Spleen (tissue), 11 donors: ENCODE results near the gene RPLP2. TPM values are rescaled to one million over a fixed set of nuclear protein-coding genes. Genes with fewer than 3 reads are reported as not detected.

Source experiments
- DNase-seq: peaks from one replicate; pipeline ENCODE4 v3.0.0-alpha.2; 2020
- H3K27ac ChIP-seq, 8 donors: fragments of 200-600 bp; sonication (generic) in 7 of 8; 1 replicate in 4 of 8; 2 replicates in 4 of 8; pipeline versions ENCODE4 v1.5.0 to v1.8.0; 2016 to 2021; ENCODE audit warnings: inconsistent platforms in 4 of 8, mild to moderate bottlenecking in 4 of 8, moderate library complexity in 1 of 8
- H3K27me3 ChIP-seq, 7 donors: fragments of 200-600 bp; sonication (generic) in 6 of 7; replicated peaks in 1 of 7; 1 replicate in 4 of 7; 2 replicates in 3 of 7; pipeline versions ENCODE4 v1.5.0 to v1.8.0; 2016 to 2021; ENCODE audit warnings: inconsistent platforms in 3 of 7, mild to moderate bottlenecking in 1 of 7
- H3K36me3 ChIP-seq, 6 donors: fragments of 200-600 bp; sonication (generic) in 5 of 6; 1 replicate in 4 of 6; 2 replicates in 2 of 6; pipeline versions ENCODE4 v1.5.0 to v1.8.0; 2016 to 2021; ENCODE audit warnings: inconsistent platforms in 2 of 6
- H3K4me1 ChIP-seq, 6 donors: fragments of 200-600 bp; sonication (generic) in 5 of 6; 1 replicate in 3 of 6; 2 replicates in 3 of 6; pipeline versions ENCODE4 v1.5.0 to v1.8.0; 2016 to 2021; ENCODE audit warnings: inconsistent platforms in 3 of 6
- H3K4me3 ChIP-seq, 8 donors: fragments of 200-600 bp; sonication (generic) in 7 of 8; 1 replicate in 4 of 8; 2 replicates in 4 of 8; pipeline versions ENCODE4 v1.5.0 to v1.8.0; 2016 to 2021; ENCODE audit warnings: inconsistent platforms in 4 of 8, mild to moderate bottlenecking in 4 of 8, moderate library complexity in 2 of 8
- H3K9me3 ChIP-seq, 8 donors: fragments of 200-600 bp; sonication (generic) in 7 of 8; 1 replicate in 4 of 8; 2 replicates in 4 of 8; pipeline versions ENCODE4 v1.5.0 to v1.8.0; 2016 to 2021; ENCODE audit warnings: inconsistent platforms in 4 of 8
- CTCF ChIP-seq, 11 experiments: fragments of 200-600 bp in 7 of 11; fragments of 450-650 bp in 4 of 11; sonication (generic) in 4 of 11; IDR thresholded peaks in 8 of 11; conservative IDR thresholded peaks in 3 of 11; 1 replicate in 7 of 11; 2 replicates in 4 of 11; pipeline versions ENCODE4 v1.4.0 to v1.8.0; 2016 to 2021; ENCODE audit warnings: antibody characterized with exemption in 11 of 11, inconsistent platforms in 4 of 11, mild to moderate bottlenecking in 1 of 11
- POLR2A ChIP-seq, 3 donors: fragments of 450-650 bp; IDR thresholded peaks; one replicate each; pipeline ENCODE4 v1.5.1; 2017; ENCODE audit warnings: antibody characterized with exemption in 3 of 3, mild to moderate bottlenecking in 1 of 3
- POLR2AphosphoS5 ChIP-seq, 3 donors: sonication (generic); formaldehyde crosslinking; IDR thresholded peaks; one replicate each; pipeline ENCODE4 v1.5.1; 2017; ENCODE audit warnings: antibody characterized with exemption in 3 of 3
- WGBS, 5 donors: extraction: QIAGEN DNeasy Blood & Tissue Kit in 3 of 5; methylation state at CpG; one replicate each; pipeline versions ENCODE4 v1.1.5 to v1.1.7; 2013 to 2018; 5-methylcytosine and 5-hydroxymethylcytosine counted together
- intact Hi-C: fragments of 100-400 bp; cut with DNase I; formaldehyde crosslinking; loops from one replicate; pipeline ENCODE4 v1.15.0; 2023; ENCODE audit warnings: low total_unique reads
- polyA plus RNA-seq, 3 donors: library from polyadenylated mRNA; stranded (reverse); fragments of 200-250 nt; gene quantifications; one replicate each; pipeline ENCODE4 v1.2.1, GENCODE V29; 2013
- total RNA-seq, 7 donors: library from RNA; depleted of rRNA in 3 of 7; stranded (reverse); fragments of >200 nt in 3 of 7; fragmentation: NEBNext Ultra II Directional in 4 of 7; extraction: Animal tissue kit (Norgen Biotek cat#: 25700) in 4 of 7; gene quantifications; one replicate each; pipeline versions ENCODE4 v1.1.0 to v1.2.1, GENCODE V29; 2016 to 2021
- donor health status: healthy with polysubstance abuse.
- donor health status: DM: no; HTN: no; CAD: no; lungs with moderate emphysema.
- donor health status: DM: no; HTN: no; CAD: no.
- donor health status: Bipolar disorder and iron deficiency.
- donor health status: healthy.
- donor health status: DM: no; HTN: no; CAD: no.
- donor health status: DM: yes; HTN: yes; CAD: no.

Gene RPLP2
- total and polyA plus RNA-seq, 10 donors = 514 to 3,944 (median 2,380) TPM

- H3K27ac ChIP-seq = peak overlapping the region in 4 of 8 donors; percentile 94 to 97 (median 96)
- no peak for DNase-seq
- intact Hi-C loops = loop anchor here (10.0 kb wide), 1 partner anchor 208 kb away; no protein-coding TSS in a partner anchor
Measured at GRCh38 chr11:846496-847098, 36.8 kb downstream of the RPLP2 start.

GRCh38 chr11:847876-848275, 38.1 kb downstream of the RPLP2 start:
- H3K4me1 ChIP-seq = peaks cover 19 to 88% (median 68%) of the 10 kb centered on the region in 6 donors
- DNase-seq = no peak

More at GRCh38 chr11:846496-847098, 36.8 kb downstream of the RPLP2 start:
- Histone ChIP-seq H3K4me1 (peaks cover 22 to 93% (median 72%) of the 10 kb centered on the region in 6 donors), H3K9me3 (no peaks in the 10 kb centered on the region), H3K36me3 (peaks cover 0 to 13% (median 0%) of the 10 kb centered on the region in 6 donors), H3K4me3 (no peak overlapping the region), H3K27me3 (peaks cover 0 to 60% (median 4%) of the 10 kb centered on the region in 7 donors)
- WGBS, 5 donors = 70 to 85% (median 73%) methylated on average over 7 to 11 of the region's 11 CpGs
- TF ChIP-seq POLR2A (IDR thresholded peaks at IDR 0.05) = no peak
- TF ChIP-seq POLR2AphosphoS5 (IDR thresholded peaks at IDR 0.05) = peak in 1 of 3 donors; percentile 3
- TF ChIP-seq CTCF (IDR thresholded peaks at IDR 0.05 in 8 of 11, conservative IDR thresholded peaks at IDR 0.05 in 3 of 11) = no peak

GRCh38 chr11:848380-848931, 38.7 kb downstream of the RPLP2 start:
- Histone ChIP-seq H3K4me3 (peak overlapping the region in 6 of 8 donors; percentile 42 to 77 (median 56)), H3K27me3 (peaks cover 0 to 54% (median 4%) of the 10 kb centered on the region in 7 donors), H3K27ac (peak overlapping the region in 2 of 8 donors; percentile 25 to 41), H3K36me3 (peaks cover 0 to 15% (median 0%) of the 10 kb centered on the region in 6 donors), H3K9me3 (no peaks in the 10 kb centered on the region), H3K4me1 (peaks cover 19 to 83% (median 62%) of the 10 kb centered on the region in 6 donors)
- WGBS, 5 donors = 15 to 28% (median 23%) methylated on average over 11 to 14 of the region's 14 CpGs
- DNase-seq = peak; percentile 90
- intact Hi-C loops = loop anchor here (10.0 kb wide), 1 partner anchor 206 kb away; no protein-coding TSS in a partner anchor
- TF ChIP-seq POLR2AphosphoS5 (IDR thresholded peaks at IDR 0.05) (peak in 2 of 3 donors; percentile 37 to 55), POLR2A (IDR thresholded peaks at IDR 0.05) (no peak), CTCF (IDR thresholded peaks at IDR 0.05 in 8 of 11, conservative IDR thresholded peaks at IDR 0.05 in 3 of 11) (peak; percentile 82 to 98 (median 96))

More at GRCh38 chr11:847876-848275, 38.1 kb downstream of the RPLP2 start:
- intact Hi-C loops = loop anchor here (10.0 kb wide), 1 partner anchor 207 kb away; no protein-coding TSS in a partner anchor
- WGBS, 5 donors = 72 to 81% (median 75%) methylated on average over 11 to 18 of the region's 18 CpGs
- no peak for TF ChIP-seq POLR2A (IDR thresholded peaks at IDR 0.05)
- TF ChIP-seq CTCF (IDR thresholded peaks at IDR 0.05 in 8 of 11, conservative IDR thresholded peaks at IDR 0.05 in 3 of 11) = no peak
- no peak for TF ChIP-seq POLR2AphosphoS5 (IDR thresholded peaks at IDR 0.05)
- no peak overlapping the region for H3K4me3 ChIP-seq
- peaks cover 0 to 60% (median 4%) of the 10 kb centered on the region in 7 donors for H3K27me3 ChIP-seq
- H3K36me3 ChIP-seq = peaks cover 0 to 13% (median 0%) of the 10 kb centered on the region in 6 donors
- no peak overlapping the region for H3K27ac ChIP-seq
- H3K9me3 ChIP-seq = no peaks in the 10 kb centered on the region
